NCI-H82 (cell line): ENCODE results near the gene BNIP3.
"Not testable (repeated sequence)": the region's sequence is repeated elsewhere in the genome, so short reads cannot be mapped to it uniquely, and the experiment has no call there.

Experiments
- DNase-seq: peaks from one replicate; lab custom pipeline; 2025; lab: John Stamatoyannopoulos, UW

The BNIP3 gene

DNA sequence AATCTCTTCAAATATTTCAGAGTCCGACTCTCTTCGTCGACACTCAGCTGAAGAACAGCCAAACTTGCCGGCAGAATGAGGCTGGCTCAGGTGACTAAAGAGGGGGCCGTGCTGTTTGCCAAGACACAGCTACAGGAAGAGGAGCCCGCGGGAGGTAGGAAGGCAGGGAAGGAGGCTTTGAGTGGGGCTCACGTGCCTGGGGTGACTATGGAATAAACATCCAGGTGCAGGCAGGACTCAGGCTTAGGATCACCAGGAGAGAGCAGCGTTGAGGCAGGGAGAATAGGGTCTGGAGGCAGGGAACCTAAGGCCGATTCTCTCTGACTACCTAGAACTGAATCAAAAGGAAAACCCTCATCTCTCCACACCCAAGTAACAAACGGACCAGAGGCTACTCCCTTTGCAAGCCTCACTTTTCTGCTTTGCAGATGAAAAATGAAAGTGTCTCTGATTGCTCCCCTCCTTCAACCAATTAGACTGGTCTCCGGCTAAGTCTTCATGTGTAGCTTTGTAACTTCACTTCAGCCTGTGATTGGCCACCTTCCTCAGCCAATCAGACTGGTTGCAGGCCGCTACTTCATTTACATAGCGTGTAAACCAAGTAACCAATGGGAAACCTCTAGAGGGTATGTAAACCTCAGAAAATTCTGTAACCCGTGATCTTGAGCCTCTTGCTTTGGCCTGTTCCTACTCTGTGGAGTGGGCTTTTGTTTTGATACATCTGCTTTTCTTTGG, 19.7 kb upstream of the BNIP3 start:
- DNase-seq, result peak; percentile 13

DNA sequence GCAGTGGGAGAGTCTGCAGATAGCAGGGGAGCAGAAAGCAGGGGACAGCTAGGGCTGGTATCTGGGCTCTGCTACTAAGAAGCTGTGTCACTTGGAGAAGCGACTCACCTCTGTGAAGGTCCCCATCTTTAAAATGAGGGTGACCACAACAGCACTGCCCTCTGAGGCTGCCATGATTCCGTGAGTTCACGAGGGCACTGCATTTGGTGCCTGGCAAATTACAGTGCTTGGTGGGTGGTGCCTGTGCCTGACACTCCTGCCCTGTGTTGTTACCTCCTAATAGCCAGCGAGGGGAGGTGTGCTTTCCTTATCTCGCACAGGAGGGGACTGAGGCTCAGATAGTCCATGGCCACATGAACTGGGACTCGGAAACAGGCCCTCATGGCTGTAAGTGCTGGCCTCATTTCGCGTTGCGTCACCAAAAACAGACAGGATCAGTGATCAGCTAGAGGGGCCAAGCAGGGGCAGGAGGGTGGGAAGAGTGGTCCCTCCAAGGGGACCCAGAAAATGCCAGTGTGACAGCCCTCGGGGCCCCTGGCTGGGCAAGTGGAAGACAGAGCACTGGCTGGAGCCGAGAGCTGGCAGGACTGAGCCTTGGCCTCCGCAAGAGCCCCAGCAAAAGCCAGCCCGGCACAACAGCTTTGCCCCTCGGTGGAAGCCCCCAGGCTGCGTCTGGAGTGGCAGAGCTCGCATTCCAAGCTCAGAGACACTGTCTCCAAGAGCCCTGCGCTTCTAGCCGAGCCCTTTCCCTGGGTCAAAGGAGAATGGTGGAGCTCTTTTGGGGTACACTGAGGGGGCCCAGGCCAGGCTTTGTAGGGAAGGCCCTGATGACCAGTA, 17.3 kb upstream of the BNIP3 start:
- DNase-seq, result no peak

DNA sequence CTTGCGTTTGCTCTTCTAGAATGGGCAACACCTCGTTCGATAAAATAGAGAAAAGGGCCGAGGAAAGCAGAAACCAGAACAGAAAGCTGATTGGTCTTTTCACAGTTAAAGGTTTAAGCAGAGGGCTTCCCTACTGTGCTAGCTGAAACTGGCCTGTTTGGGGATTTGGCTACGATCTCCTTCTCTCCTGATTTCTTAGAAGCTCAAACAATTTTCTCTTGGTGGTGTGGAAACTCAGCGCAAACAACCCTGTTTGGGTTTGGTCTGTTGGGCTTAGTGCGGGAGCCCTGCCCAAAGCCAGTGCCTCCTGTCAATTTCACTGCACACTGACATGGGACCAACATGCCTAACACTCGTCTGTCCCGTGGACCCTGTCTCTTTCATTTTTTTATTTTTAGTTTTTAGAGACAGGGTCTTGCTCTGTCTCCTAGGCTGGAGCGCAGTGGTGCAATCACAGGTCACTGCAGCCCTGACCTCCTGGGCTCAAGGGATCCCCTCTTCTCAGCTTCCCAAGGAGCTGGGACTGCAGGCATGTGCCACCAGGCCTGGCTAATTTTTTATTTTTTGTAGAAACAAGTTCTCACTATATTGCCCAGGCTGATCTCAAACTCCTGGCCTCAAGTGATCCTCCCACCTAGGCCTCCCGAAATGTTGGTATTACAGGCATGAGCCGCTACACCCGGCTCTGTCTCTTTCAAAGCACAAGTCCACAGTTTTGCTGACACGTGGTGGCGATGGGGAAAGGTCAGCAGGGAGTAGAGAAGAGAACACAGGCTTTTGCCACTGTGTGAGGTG, 16.5 kb upstream of the BNIP3 start:
- DNase-seq, result no peak

DNA sequence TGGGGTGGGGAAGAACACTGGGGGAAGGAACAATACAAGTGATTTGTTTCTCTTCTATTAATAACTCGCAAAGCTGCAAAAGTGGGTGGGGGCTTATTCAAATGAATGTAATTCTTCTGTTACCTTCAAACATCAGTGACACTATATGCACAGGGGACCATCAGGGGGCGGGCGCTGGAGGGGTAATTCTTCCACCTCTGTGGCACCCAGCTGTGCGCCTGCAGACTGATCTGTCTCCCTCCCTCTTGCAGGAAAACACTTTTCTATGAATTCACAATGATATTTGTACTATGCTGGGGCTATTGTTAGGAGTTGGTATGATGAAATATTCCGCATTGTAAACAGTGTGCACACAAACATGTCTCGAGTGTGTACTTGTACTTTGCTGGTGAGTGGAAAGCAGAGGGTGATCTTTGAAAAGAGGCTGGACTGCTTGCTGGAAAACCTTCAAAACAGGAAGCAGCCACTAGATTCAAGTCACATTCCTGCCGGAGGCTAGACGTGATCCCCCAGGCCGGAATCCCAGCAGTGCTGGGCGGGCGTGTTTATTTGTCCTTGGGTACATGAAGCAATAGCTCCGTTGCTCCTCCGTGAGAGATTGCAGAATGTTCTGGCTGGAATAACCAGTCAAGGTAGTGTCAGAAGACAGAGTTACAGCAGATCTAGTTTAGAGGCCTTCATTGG, 15.8 kb upstream of the BNIP3 start:
- no peak for DNase-seq

DNA sequence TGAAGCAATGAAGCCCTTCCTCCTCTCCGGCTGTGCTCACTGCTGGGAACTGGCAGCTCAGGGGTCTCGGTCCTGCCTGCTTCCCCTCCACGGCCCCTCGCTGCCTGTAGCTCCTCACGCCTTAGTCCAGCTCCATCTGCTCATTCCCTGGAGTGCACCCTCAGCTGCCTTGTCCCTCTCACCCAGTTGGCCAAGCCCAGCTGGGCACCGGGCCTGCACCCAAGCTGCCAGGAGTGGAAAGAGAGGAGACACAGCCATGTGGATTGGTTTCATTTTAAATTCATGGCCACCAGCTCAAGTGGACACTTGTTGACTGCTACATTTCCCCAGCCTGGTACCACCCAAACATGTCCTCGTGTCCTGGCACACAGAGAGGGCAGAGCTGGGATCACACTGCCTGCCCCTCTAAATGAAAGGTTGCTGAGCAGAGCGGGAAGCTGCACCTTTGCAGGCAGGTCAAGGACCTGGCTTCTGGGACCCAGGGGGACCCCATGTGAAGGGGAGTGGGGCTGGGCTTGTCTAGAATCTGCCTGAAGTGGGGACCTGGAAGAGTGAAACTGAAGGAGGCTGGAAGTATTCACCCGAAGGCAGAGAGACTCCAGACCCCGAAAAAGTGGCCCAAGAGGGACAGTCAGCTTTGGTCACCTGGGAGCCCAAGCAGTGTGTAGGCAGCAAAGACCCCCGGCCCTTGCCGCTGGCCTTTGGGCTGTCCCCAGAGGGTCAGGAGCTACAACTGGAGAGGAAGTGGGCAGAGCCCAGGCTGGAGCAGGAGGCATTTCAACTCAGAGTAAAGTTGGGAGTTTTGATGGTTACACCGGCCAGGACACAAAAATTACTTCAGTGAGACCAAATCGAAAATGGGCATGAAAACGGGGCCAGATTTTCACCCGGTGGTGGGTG, 15.0 kb upstream of the BNIP3 start:
- DNase-seq, result no peak

DNA sequence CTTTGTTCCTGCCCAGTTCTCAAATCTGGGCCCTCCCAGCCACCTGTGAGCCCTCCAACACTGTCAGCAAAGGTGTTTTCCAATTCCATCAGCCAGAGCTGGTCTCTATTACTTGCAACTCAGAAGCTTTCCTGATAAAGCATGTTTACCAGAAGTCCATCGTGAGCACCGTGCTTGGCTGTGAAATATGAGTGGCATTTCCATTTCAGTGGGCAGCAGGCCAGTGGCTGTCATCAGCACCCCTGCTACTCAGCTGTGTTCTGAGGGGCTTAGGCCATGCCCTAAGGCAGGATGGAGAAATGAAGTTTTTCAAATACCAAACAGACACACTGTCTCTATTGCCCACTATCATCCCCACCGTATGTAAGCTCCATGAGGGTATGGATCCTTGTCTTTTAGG, 12.7 kb upstream of the BNIP3 start:
- no peak for DNase-seq

DNA sequence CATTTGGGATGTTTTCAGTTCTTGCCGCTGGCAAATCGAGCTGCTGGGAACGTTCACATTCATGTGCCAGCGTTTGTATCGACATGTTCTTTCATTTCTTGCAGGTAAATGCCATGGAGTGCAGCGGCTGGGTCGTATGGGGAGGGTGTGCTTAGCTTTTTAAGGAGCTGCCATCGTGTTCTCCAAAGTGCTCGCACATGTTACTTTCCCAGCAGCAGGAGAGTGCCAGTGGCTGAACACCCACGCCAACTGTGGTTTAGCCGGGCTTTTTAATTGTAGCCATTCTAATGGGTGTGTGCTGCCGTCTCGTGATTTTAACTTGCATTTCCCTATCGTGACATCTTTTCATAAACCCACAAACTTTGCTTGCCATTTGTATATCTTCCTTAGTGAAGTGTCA, 11.6 kb upstream of the BNIP3 start:
- no peak for DNase-seq

DNA sequence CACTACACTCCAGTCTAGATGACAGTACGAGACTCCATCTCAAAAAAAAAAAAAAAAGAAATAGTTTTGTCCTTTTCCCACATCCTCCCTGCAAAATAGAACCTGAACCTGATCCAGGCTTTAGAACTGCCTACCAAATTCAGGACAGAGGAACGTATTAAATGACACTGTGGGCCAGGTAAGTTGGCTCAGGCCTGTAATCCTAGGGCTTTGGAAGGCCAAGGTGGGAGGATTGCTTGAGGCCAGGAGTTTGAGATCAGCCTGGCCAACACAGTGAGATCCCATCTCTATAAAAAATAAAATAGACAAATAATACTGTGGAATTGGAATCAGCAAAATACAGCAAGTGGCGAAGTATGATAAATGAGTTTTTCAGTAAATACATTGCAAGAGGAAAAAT, 10.0 kb upstream of the BNIP3 start:
- no peak for DNase-seq

DNA sequence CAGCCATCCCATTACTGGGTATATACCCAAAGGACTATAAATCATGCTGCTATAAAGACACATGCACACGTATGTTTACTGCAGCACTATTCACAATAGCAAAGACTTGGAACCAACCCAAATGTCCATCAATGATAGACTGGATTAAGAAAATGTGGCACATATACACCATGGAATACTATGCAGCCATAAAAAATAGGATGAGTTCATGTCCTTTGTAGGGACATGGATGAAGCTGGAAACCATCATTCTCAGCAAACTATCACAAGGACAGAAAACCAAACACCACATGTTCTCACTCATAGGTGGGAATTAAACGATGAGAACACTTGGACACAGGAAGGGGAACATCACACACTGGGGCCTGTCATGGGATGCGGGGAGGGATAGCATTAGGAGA, 6.1 kb upstream of the BNIP3 start:
- not testable (repeated sequence) for DNase-seq

DNA sequence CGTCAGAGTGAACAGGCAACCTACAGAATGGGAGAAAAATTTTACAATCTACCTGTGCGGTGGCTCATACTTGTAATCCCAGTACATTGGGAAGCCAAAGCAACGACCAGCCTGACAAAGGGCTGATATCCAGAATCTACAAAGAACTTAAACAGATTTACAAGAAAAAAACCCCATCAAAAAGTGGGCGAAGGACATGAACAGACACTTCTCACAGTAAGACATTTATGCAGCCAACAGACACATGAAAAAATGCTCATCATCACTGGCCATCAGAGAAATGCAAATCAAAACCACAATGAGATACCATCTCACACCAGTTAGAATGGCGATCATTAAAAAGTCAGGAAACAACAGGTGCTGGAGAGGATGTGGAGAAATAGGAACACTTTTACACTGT, 5.6 kb upstream of the BNIP3 start:
- not testable (repeated sequence) for DNase-seq

DNA sequence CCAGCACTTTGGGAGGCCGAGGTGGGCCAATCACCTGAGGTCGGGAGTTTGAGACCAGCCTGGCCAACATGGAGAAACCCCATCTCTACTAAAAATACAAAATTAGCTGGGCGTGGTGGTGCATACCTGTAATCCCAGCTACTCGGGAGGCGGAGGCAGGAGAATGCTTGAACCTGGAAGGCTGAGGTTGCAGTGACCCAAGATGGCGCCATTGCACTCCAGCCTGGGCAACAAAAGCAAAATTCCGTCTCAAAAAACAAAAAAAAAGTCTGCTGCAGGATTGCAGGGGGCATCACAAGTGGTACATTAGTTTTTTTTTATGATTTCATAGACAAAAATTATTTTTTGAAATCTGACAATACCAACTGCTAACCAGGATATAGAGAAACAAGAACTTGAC, 5.1 kb upstream of the BNIP3 start:
- DNase-seq, result not testable (repeated sequence)

DNA sequence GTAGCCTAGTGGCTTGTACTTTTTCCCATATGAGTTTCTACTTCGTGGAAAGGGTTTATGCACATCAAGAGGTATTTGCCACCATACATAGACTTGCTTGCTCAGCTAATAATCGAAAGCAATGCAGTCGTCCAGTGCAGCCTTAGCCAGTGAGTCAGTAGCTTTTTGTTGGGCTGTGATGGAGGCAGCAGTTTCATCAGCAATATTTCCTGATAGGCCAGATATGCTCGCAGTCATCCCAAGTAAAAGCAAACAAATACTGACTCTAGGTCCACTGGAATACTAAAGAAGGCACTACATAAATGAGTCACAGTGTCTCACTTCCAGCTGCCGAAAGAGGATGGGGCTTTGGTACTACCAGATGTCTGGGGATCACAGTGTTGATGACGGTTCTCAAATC, 2.1 kb upstream of the BNIP3 start:
- DNase-seq, result peak; percentile 7

DNA sequence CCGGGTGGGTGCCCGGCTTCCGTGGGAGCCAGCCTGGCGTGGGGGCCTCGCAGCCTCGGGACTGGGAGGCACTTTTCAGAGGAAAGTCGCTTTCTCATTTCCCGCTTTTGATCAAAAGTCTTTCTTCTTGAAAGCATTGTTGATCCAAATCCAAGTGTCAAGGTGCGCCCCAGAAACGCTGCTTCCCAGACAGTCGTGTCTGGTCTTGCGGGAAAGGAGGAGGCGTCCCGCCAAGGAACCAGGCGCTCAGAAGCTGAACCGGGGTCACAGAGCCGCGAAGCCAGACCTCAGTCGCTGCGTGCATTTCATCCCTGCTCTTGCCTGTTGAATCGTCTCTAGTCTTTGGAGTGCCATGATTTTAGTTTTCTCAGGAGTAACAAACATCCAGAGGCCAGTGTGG, 1.1 kb upstream of the BNIP3 start:
- DNase-seq, result no peak

DNA sequence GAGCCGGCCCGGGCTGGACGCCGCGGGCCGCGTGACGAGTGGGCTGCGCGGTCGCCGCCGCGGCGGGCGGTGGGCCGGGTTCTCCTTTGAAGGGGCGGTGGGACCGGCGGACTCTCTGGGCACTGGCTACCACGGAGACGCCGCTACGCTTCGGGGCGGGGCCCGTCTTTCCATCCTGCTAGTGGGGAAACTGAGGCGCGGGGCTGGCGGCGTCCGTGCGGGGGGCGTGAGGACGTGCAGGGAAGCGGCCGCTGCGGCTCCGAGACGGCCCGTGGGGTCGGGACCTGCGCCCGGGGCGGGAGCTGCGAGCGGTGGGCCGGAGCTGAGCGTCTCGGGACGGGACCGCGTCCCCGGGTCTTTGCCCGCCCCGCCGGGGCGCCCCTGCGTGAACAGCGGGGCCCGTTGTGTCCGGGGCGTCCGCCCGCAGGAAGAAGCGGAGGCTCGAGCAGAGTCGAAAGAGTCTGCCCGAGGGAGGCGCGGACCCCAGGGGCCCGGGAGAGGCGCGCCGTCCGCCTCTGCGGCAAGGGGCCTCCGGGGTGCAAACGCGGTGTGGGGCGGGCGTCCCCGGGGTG, 548 bp upstream of the BNIP3 start:
- DNase-seq, result no peak

DNA sequence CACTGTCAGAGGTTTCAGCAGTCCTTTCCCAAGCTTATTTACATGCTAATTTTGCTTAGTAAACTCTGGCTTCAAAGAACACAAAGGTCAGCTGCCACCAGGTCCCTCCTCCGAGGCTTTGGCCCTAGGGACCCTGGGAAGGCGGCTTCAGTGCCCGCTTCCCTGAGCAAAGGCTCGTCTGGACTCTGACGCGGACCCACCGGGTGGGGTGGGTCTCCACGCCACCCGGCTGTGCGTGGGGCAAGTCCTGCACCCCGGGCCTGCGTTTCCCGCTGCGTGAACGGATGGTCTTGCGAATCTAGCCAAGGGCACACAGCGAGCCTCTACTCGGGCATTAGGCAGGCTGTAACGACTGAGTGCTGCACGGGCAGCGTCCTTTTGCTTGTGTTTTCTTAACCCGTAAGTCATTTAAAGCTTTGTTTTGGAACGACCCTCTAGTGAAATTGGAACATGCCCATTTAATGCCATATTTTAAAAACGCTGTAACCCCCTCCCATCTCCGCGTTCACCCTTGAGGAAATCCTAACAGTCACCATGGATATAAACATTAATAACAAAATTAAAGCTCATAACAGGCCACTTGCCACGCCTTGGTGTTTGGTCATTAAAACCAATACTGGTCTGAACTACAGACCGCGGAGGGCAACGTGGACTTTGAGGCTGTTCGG, 828 bp downstream of the BNIP3 start:
- DNase-seq, result peak; percentile 22

DNA sequence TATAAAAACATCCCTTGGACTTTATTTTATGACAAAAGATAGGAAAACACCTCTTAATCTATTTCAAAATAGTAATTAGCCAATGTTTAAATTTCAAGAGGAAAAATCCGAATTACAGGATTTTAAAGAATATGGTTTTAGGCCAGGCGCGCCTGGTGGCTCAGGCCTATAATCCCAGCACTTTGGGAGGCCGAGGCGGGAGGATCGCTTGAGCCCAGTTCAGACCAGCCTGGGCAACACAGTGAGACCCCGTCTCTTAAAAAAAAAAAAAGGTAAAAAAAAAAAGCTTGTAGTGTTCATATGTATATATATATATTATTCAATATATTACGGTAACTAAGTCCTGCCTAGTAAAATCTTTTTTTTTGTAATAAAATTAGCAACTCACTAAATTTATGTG, 1.4 kb downstream of the BNIP3 start:
- DNase-seq, result no peak

DNA sequence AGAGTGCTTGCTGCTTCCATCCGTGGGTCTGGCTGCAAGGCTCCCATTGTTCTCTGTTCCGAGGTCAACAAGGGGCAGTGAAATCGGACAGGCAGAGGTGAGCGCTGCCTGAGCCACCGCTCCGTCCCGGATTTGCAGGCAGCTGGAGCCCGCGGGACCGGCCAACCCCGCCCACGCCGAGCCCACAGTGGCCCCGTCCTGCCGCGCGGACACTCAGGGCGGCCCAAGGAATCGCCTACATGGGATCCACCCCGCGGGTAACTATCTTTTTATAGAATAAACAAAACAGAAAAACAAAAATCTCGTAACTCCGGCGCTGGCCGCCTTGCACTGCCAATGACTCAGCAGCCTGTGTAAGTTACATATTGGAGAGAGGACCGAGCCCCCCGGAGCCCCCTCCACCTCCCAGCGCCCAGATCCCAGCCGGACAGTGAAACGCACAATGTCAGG, 1.9 kb downstream of the BNIP3 start:
- no peak for DNase-seq

DNA sequence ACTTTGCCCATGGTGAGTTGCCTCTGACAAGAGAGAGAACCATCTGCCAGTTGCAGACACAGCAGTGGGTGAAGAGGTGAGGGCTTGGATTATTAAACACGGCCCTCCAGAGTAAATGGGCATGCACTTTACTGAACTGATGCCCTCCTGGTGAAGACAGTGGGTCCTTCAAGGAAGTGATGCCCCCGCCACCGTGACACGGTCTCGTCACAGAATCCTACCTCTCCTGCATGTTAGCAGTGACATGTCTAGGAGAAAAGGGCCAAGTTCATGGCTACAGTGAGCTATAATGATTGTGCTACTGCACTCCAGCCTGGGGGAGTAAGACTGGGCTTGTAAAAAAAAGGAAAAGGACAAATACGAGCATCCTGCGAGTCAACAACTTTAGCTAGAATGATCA, 2.4 kb downstream of the BNIP3 start:
- no peak for DNase-seq

DNA sequence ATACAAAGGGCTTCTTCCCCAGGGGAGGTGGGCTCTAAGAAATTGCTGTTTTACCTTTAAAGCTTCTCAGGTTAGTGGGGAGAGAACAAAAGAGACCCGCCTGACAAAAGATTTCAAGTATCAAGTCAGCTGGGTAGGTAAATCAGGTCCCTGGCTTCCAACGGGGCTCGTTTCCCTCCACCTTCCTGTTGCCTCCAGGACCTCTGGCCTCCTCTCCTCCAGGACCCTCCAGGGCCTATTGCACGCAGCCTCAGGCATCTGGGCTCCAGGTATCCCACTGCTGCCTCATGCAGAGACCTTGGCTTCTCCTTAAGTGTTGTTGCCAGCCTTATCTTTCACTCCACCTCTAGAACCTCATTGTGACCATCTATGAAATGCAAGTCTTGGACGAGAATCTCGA, 2.9 kb downstream of the BNIP3 start:
- no peak for DNase-seq

DNA sequence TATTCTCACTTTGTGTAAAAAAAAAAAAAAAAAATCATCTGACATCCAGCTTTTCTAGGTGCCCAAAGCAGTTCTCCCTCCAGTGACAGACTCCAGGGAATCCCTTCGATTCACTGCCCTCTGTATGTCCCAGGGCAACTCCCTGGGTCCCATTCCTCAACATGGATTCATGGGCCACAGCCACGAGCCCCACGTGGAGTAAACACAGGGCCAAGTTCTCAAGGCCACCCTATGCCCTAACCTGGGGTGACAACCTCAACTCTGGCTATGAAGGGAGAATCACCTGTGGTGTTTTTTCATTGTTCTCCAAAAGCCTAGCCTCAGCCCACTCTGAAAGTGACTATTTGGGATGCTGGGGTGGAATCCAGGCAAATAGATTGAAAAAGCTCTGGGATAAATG, 3.4 kb downstream of the BNIP3 start:
- DNase-seq, result no peak
